ENCODE results near the gene CELSR1.

- TF ChIP-seq CREB5 (CRISPR knock-in tag; IDR thresholded peaks at IDR 0.05; ENCODE audit: low read depth) (no peak), ARNTL (CRISPR knock-in tag; IDR thresholded peaks at IDR 0.05; ENCODE audit: borderline replicate concordance, low read depth) (no peak), SNAI2 (CRISPR knock-in tag; IDR thresholded peaks at IDR 0.05) (no peak), RARB (CRISPR knock-in tag; IDR thresholded peaks at IDR 0.05) (no peak), ZNF8 (CRISPR knock-in tag; IDR thresholded peaks at IDR 0.05) (no peak), OSR1 (CRISPR knock-in tag; IDR thresholded peaks at IDR 0.05) (no peak), ISL1 (CRISPR knock-in tag; IDR thresholded peaks at IDR 0.05) (no peak), TOX (CRISPR knock-in tag; IDR thresholded peaks at IDR 0.05; ENCODE audit: borderline replicate concordance) (no peak), ZFP3 (CRISPR knock-in tag; IDR thresholded peaks at IDR 0.05) (no peak), BACH2 (CRISPR knock-in tag; IDR thresholded peaks at IDR 0.05; ENCODE audit: borderline replicate concordance) (no peak)
- TF ChIP-seq, protein P1, sequence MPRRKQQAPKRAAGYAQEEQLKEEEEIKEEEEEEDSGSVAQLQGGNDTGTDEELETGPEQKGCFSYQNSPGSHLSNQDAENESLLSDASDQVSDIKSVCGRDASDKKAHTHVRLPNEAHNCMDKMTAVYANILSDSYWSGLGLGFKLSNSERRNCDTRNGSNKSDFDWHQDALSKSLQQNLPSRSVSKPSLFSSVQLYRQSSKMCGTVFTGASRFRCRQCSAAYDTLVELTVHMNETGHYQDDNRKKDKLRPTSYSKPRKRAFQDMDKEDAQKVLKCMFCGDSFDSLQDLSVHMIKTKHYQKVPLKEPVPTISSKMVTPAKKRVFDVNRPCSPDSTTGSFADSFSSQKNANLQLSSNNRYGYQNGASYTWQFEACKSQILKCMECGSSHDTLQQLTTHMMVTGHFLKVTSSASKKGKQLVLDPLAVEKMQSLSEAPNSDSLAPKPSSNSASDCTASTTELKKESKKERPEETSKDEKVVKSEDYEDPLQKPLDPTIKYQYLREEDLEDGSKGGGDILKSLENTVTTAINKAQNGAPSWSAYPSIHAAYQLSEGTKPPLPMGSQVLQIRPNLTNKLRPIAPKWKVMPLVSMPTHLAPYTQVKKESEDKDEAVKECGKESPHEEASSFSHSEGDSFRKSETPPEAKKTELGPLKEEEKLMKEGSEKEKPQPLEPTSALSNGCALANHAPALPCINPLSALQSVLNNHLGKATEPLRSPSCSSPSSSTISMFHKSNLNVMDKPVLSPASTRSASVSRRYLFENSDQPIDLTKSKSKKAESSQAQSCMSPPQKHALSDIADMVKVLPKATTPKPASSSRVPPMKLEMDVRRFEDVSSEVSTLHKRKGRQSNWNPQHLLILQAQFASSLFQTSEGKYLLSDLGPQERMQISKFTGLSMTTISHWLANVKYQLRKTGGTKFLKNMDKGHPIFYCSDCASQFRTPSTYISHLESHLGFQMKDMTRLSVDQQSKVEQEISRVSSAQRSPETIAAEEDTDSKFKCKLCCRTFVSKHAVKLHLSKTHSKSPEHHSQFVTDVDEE (CRISPR knock-in tag; IDR thresholded peaks at IDR 0.05): no peak
- TF ChIP-seq, protein P2, sequence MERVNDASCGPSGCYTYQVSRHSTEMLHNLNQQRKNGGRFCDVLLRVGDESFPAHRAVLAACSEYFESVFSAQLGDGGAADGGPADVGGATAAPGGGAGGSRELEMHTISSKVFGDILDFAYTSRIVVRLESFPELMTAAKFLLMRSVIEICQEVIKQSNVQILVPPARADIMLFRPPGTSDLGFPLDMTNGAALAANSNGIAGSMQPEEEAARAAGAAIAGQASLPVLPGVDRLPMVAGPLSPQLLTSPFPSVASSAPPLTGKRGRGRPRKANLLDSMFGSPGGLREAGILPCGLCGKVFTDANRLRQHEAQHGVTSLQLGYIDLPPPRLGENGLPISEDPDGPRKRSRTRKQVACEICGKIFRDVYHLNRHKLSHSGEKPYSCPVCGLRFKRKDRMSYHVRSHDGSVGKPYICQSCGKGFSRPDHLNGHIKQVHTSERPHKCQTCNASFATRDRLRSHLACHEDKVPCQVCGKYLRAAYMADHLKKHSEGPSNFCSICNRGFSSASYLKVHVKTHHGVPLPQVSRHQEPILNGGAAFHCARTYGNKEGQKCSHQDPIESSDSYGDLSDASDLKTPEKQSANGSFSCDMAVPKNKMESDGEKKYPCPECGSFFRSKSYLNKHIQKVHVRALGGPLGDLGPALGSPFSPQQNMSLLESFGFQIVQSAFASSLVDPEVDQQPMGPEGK (CRISPR knock-in tag; IDR thresholded peaks at IDR 0.05; ENCODE audit: borderline replicate concordance): no peak
Observed at GRCh38 chr22:46439111-46439510, 98.3 kb downstream of the CELSR1 start.
